Lung (tissue), 12 donors: Measurements from ENCODE around the gene RMI2. TPM values are rescaled to one million over a fixed set of nuclear protein-coding genes. Genes with fewer than 3 reads are reported as not detected.

ENCODE experiments used
- ATAC-seq: fragments of 200-7000 bp; cut with Tn5 transposase; one replicate; pipeline ENCODE4 v1.9.1; 2020; ENCODE audit warnings: moderate number of reproducible peaks; ENCODE audit not compliant: insufficient read depth, low FRiP score
- DNase-seq, 3 donors: peaks; one replicate each; pipeline ENCODE4 v3.0.0-alpha.2; 2013 to 2017
- H3K27ac ChIP-seq, 2 donors: one replicate each; pipeline ENCODE4 v1.5.1; 2013; ENCODE audit warnings: mild to moderate bottlenecking in 2 of 2, moderate library complexity in 2 of 2, control low read depth in 1 of 2, inconsistent platforms in 1 of 2, low read depth in 1 of 2, low read length in 1 of 2
- H3K27me3 ChIP-seq, 3 donors: one replicate each; pipeline ENCODE4 v1.5.1; 2013; ENCODE audit warnings: low read length in 2 of 3; ENCODE audit not compliant: control insufficient read depth in 3 of 3, insufficient read depth in 3 of 3
- H3K36me3 ChIP-seq, 4 donors: one replicate each; pipeline ENCODE4 v1.5.1; 2013; ENCODE audit warnings: low read length in 4 of 4, mild to moderate bottlenecking in 1 of 4, moderate library complexity in 1 of 4; ENCODE audit not compliant: control insufficient read depth in 4 of 4, insufficient read depth in 4 of 4
- H3K4me1 ChIP-seq, 5 donors: one replicate each; pipeline ENCODE4 v1.5.1; 2013; ENCODE audit warnings: low read length in 5 of 5, mild to moderate bottlenecking in 2 of 5, moderate library complexity in 1 of 5; ENCODE audit not compliant: control insufficient read depth in 5 of 5, insufficient read depth in 5 of 5
- H3K4me3 ChIP-seq: one replicate; pipeline ENCODE4 v1.5.1; 2013; ENCODE audit warnings: mild to moderate bottlenecking, control low read depth, moderate library complexity
- H3K9ac ChIP-seq, 2 donors: one replicate each; pipeline ENCODE4 v1.5.1; 2013; ENCODE audit warnings: low read length in 2 of 2, control low read depth in 1 of 2; ENCODE audit not compliant: insufficient read depth in 1 of 2
- H3K9me3 ChIP-seq, 4 donors: one replicate each; pipeline ENCODE4 v1.5.1; 2013; ENCODE audit warnings: low read length in 3 of 4, mild to moderate bottlenecking in 1 of 4, moderate library complexity in 1 of 4; ENCODE audit not compliant: control insufficient read depth in 4 of 4, insufficient read depth in 3 of 4
- CTCF ChIP-seq: IDR thresholded peaks from 2 replicates; pipeline ENCODE4 v1.5.1; 2012; ENCODE audit warnings: mild to moderate bottlenecking; ENCODE audit errors: control extremely low read depth, extremely low read depth
- WGBS, 2 donors: extraction: QIAGEN DNeasy Blood & Tissue Kit; methylation state at CpG; one replicate each; pipeline ENCODE4 v1.1.7; 2013; 5-methylcytosine and 5-hydroxymethylcytosine counted together
- polyA plus RNA-seq, 2 donors: library from polyadenylated mRNA; stranded (reverse); fragments of 200-250 nt; gene quantifications; one replicate each; pipeline ENCODE4 v1.2.1, GENCODE V29; 2013
- total RNA-seq, 2 donors: library from RNA; depleted of rRNA in 1 of 2; stranded (reverse); fragments of >200 nt in 1 of 2; gene quantifications; one replicate each; pipeline ENCODE4 v1.2.1, GENCODE V29; 2014 to 2021
- donor health status: control.
- donor health status: control.
- donor health status: Bipolar disorder and iron deficiency.
- donor health status: healthy.
- donor health status: DM: yes; HTN: yes; CAD: no.

The RMI2 gene
- total and polyA plus RNA-seq, 4 donors, result 2.5 to 7.2 (median 4.5) TPM

GRCh38 chr16:11299865-11300559 lies 45.2 kb upstream of the RMI2 start:
- Histone ChIP-seq H3K9ac (no peak overlapping the region), H3K27ac (no peak overlapping the region), H3K9me3 (no peaks in the 10 kb centered on the region), H3K4me3 (no peak overlapping the region), H3K4me1 (peaks cover 3 to 22% (median 6%) of the 10 kb centered on the region in 5 donors), H3K27me3 (no peaks in the 10 kb centered on the region), H3K36me3 (no peaks in the 10 kb centered on the region)
- 81 to 90% methylated on average over 6 of the region's 6 CpGs for WGBS, 2 donors
- no peak for ATAC-seq
- no peak for DNase-seq
- TF ChIP-seq CTCF, result no peak

DNA sequence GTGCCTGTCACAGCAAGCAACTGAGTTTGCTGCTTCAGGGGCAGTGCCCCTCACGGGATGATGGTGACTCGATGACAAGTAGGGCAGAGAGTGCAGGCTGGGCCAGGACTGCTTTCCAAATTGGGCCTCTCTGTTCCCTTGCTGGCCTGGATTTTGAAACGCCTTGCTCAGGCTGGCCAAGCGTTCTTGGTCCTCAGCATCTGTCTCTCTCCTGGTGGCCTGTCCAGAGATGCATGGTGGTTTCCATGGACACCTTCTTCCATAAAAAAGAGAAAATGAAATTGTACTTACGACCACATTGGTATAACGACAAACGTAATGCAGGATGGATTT lies 44.7 kb upstream of the RMI2 start:
- no peak overlapping the region for H3K27ac ChIP-seq
- TF ChIP-seq CTCF, result no peak
- no peaks in the 10 kb centered on the region for H3K36me3 ChIP-seq
- H3K9me3 ChIP-seq, result no peaks in the 10 kb centered on the region
- no peak overlapping the region for H3K9ac ChIP-seq
- no peak for DNase-seq
- H3K4me1 ChIP-seq, result peaks cover 3 to 22% (median 6%) of the 10 kb centered on the region in 5 donors
- H3K4me3 ChIP-seq, result no peak overlapping the region
- no peaks in the 10 kb centered on the region for H3K27me3 ChIP-seq
- WGBS, 2 donors, result 92 to 94% methylated on average over 7 of the region's 7 CpGs
- no peak for ATAC-seq

GRCh38 chr16:11301645-11302501 lies 43.4 kb upstream of the RMI2 start:
- Histone ChIP-seq H3K4me1 (peaks cover 3 to 16% (median 7%) of the 10 kb centered on the region in 5 donors), H3K27me3 (no peaks in the 10 kb centered on the region), H3K9ac (no peak overlapping the region), H3K36me3 (no peaks in the 10 kb centered on the region), H3K9me3 (no peaks in the 10 kb centered on the region), H3K27ac (peak overlapping the region in 1 of 2 donors; percentile 15), H3K4me3 (no peak overlapping the region)
- ATAC-seq (no peak), DNase-seq (no peak)
- 66 to 76% methylated on average over 4 of the region's 4 CpGs for WGBS, 2 donors
- TF ChIP-seq CTCF, result no peak
